Renal cortical epithelial cell (primary cell): Measurements from ENCODE around the gene PPP1R14B. TPM values are rescaled to one million over a fixed set of nuclear protein-coding genes. Genes with fewer than 3 reads are reported as not detected.

Source experiments
- DNase-seq: peaks from one replicate; pipeline ENCODE4 v3.0.0-alpha.2; 2011; ENCODE audit warnings: low read depth
- total RNA-seq: library from RNA; depleted of rRNA; stranded (reverse); fragments of >200 nt; gene quantifications from 2 replicates; pipeline ENCODE4 v1.2.3, GENCODE V29; 2014

PPP1R14B gene
- total RNA-seq, 1 donor from 2014 or later, result 131 TPM

DNA sequence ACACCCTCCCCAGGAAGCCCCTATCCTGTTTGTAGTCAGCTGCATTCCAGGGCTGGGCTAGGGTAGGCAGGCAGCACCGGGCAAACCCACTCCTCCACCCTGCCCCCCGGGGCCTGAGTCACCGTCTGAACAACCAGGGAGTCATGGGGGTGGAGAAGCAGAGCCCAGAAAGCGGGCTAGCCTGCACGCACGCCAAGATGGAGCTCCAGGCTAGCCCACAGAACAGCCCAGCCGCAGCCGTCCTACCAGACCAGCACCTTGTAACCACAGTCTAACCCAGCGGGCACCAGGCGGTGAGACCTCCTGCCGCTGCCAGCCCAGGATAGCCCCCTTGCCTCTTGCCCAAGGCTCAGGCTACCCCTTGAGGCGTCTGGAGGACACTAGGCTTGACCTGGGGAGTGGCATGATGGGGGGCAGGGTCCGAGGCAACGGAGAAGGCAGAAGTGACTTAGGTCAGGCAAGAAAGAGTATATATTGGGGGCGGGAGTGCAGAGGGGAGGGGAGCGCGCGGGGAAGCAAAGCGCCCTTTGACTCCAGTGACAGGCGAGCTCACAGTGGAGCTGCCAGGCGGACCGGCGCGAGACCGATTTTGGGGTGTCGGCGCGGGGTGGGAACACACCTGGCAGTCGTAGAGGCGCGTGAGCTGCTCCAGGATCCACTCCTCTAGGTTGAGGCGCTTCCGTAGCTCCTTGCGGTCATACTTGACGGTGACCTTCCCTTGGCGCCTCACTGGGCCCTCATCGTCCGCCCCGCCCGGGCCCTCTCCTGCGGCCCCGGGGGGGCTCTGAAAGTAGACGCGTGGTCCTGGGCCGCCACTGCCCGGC lies 734 bp downstream of the PPP1R14B start:
- DNase-seq, result peak; percentile 85

DNA sequence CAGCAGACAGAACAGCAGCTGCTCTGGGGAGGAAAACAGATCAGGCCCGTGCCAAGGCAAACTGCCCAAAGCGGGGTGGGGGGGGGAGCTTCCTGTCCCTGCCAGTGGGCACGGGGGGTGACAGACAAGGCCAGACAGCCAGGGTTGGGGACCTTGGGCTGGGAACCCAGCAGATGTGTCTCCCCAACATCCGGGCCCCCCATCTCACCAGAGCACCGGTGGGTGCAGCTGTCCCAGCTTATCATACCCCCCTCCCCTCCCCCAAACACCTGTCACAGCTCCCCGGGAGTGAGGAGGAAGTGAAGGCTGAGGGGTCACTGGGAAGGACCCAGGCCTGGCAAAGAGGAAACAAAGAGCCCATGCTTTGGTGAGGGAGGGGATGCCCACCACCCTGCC lies 1.3 kb downstream of the PPP1R14B start:
- no peak for DNase-seq

DNA sequence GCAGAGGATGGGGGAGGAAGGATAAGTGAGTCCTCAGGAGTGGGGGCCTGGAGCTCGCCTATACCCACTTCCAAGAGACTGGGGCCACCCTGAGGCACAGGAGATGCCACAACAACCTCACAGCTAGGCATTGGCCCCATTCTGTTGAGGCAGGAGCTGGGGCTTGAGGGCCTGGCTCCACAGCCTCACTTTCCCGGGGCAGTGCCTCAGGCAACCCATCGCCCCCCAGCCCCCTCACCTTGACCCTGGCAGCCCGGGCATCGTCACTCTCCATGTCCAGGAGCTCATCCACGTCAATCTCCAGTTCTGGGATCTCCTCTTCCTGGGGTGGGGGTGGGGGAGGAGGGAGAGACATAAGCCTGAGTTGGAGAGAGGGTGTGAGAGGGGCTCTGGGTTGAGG lies 1.8 kb downstream of the PPP1R14B start:
- DNase-seq, result no peak

DNA sequence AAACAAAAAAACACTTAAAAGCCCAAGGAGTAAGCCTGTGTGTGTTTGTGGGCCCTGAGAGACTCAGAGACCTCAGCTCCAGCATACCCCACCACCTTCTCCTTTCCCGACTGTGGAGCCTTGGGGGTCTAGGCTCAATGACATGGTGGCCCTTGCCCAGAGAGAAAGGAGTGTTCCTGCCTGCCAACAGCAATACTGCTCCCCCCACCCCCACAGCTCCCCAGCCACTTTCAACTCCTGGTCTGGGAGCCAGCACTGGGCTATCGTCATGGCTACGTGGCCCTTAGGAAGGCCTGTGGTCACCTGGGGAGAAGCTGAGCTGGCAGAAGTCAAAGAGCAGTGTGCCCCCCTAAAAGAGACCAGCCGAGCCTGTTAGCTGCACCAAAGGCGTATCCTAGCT lies 2.6 kb downstream of the PPP1R14B start:
- DNase-seq, result no peak

DNA sequence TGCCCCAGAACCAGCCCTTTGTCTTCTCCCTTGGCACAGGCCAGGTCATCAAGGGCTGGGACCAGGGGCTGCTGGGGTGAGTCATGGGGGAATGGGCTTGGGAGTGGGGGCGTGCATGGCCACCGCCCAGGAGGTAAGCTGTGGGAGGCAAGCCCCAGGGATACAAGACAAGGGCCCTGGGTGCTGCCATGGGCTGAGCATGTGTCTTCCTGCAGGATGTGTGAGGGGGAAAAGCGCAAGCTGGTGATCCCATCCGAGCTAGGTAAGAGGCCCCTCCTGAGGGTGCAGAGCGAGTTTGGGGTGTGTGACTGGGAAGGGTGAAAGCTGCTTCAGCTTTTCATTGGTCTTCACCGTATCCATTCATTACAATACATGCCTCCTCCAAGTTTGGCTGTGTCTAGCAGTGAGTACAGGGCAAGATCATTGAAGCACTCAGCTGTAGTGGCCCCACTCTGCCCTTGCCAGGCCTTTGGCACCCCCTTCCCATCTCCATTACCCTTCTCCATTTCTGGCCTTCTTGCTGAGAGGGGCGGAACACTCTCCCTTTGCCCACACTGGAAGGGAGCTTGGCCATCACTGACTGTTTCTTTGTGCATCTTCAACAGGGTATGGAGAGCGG lies 3.4 kb downstream of the PPP1R14B start:
- DNase-seq, result no peak

DNA sequence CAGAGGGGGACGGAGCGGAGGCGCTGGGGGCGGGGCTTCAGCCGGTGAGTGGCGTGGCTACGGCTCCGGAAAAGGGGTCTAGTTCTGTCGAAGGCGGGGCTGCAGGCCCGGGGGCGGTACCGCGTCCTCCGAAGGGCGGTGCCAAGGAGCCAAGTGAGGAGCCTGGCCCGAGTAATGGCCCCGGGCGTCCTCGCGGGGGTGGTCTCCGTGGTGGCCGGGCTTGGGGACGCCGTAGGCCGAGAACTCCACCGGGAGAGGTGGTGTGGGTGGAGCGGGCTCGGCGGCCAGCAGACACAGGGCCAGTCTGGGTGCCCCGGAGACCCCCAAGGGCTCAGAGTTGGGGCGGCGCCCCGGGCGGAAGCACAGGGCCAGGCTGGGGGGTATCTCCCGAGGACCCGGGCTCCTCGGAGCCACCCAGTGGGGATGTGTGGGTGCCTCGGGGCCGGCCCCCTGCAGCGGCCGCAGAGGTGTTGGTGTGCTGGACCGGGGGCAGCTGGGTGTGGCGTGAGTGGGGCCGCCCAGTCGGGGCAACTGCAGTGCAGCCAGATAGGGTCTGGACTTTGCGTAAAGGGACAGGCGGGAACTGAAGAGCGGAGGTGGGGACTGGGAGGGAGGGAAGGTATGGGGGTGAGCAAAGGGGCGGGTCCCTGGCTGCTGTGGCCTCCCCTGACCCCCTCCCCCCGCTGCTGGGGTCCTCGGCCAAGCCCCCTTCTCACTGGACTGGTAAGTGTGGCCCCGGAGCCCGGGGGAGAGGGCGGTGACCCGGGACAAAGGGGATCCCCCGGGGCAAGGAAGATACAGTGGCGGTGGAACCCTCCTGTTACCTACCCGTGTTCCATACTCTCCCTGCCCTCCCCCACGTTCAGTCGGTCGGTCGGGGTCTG lies 5.0 kb downstream of the PPP1R14B start:
- DNase-seq, result no peak

DNA sequence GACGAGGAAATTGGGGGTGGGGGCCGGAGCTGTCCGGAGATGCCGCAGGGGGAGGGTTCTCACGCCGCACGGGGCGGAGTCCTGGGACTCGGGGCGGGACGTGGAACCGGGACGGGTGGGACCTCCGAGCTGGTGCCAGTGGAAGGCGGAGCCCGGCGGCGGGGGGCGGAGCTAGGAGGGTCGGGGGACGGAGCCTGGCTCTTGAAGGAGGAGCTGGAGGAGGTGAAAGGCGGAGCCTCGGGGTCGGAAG lies 5.6 kb downstream of the PPP1R14B start:
- DNase-seq, result peak; percentile 92

DNA sequence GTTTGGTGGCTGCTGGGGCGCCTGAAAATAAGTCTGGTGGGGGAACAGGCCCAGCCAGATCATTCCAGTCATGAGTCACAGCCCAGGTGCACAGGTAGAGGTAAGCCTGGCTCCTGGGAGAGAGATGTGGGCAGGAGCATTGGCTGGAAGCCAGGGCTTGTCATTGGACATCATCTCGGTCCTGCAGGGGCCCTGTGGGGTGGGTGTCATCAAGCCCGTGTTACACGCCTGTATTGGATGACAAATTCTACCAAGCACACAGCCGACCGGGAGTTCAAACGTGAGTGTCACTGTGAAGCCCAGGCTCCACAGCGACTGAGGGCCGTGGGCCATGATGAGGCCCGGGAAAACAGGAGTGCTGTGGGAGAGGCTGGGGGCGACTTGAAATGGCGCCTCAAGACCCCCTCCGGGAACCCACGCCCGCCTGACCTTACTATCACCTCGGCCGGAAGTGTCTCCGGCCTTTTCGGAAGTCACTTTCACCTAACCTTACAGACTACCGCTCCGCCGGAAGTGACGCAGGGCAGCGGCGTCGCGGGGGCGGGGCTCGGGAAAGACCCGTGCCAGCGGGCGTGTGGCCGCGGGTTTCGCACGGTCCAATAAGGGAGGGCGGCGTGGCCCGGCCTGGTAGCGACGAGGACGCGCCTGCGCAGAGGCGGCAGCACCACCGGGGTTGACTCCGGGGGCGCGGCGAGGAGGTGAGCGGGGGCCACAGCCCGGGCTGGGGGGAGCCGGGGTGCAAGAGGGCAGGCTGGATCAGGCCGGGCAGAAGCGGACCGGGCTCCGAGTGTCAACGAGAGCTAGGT lies 6.1 kb downstream of the PPP1R14B start, which contains the start of gene FKBP2:
Gene FKBP2 (plus strand): TSS at position 661 of the 806 bp plus-strand sequence. CDS start 1,293 bp downstream, outside the sequence.
- DNase-seq, result peak; percentile 86

DNA sequence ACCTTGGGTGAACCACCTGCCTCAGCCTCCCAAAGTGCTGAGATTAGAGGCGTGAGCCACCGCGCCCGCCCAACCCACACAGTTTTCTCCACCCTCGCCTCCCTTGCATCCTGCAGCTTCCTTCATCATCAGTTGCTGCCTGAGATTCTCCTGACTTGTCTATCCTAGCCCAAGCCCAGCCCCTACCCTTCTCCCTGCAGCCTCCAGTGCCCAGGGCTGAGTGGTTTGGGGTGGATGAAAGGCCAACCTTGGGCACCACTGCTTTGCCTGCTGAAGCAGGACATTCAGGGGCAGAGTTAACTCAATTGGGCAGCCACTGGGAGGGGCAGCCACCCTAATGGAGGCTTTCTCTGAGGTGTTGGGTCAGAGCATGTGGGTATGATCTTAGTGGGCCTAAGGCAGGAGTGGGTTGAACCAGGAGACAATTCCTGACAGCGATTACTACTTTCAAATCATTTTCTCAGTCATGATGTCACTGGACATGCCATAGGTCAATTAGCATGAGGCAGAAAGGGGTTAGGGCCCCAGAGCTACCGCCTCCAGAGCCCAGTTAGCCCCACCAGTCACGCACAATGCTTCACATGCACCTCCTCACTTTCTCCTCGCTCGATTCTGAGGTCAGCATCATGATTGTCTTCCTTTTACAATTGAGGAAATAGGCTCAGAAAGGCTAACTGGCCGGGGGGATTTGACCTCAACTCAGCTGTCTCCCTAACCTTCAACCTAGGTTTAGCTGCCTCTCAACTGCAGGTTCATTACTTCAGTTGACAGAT lies 6.9 kb downstream of the PPP1R14B start:
- no peak for DNase-seq

DNA sequence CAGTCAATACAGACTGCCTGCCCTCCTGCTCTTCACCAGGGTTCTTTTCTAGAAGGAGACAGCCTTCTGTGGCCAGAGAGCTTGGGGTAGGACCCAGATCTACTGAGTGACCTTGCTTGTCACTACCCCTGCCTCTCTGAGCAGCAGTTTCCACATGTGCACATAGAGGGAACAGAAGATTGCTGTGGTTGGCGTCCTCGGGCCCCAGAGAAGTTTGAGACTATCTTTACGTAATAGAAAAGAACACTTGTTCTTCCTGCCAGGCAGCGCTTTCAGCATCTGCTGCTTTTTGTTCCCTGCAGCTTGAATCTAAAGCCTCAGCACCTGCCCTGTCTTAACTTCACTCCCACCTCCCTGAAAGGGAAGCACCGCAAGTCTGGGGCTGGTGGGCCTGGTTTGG lies 7.7 kb downstream of the PPP1R14B start:
- DNase-seq, result no peak

DNA sequence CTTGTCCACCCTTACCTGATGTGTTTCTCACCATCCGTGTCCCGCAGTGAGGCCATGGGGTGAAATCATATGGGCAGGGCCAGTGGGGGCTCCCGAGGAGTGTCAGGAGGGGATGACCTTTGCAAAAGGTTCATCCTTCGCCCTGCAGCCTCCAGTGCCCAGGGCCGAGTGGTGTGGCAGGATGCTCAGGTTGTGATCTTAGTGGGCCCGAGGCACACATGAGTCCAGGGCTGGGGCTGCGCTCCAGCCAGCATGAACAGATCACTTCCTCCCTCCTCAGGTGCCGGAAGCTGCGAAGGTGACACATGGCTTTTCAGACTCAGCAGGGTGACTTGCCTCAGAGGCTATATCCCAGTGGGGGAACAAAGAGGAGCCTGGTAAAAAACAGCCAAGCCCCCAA lies 8.7 kb downstream of the PPP1R14B start:
- no peak for DNase-seq

DNA sequence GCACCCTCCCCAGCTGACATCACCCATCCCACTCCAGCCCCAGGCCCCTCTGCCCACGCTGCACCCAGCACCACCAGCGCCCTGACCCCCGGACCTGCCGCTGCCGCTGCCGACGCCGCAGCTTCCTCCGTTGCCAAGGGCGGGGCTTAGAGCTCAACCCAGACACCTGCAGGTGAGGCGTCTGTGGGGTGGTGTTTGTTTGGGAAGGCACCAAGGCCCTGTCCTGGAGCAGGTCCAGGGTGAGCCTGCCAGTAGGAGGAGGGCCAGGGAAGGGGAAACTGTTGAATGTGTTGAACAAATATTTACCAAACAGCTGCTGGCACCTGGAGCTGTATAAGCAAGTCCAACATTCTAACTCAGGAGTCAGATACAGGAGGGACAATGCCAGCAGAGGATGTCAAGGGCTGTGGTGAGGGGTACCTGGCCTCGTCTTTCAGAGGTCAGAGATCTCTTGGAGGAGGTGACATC lies 9.2 kb downstream of the PPP1R14B start:
- no peak for DNase-seq

DNA sequence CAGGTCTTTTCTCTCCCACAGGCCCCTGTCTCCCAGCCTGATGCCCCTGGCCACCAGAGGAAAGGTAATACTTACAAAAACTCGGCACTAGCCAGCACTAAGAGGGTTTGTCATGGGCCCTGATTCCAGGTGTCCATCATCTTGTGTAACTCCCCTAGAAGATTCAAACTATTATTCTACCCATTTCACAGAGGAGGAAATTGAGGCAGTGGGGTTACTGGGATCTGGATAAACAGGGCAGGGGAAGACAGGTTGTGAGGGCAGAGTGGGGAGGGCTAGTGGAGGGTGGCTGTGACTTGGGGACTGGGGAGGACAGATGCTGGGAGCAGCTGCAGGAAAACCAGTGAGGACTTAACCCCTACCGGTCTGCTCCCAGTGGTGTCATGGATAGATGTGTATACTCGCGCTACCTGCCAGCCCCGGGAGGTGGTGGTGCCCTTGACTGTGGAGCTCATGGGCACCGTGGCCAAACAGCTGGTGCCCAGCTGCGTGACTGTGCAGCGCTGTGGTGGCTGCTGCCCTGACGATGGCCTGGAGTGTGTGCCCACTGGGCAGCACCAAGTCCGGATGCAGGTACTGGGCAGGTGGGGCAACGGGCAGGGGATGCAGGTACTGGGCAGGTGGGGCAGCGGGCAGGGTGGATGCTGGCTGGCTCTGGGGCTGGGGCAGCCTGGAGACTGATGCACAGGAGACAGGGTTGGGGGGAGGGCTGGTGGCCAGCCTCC lies 11.1 kb downstream of the PPP1R14B start:
- DNase-seq, result no peak

DNA sequence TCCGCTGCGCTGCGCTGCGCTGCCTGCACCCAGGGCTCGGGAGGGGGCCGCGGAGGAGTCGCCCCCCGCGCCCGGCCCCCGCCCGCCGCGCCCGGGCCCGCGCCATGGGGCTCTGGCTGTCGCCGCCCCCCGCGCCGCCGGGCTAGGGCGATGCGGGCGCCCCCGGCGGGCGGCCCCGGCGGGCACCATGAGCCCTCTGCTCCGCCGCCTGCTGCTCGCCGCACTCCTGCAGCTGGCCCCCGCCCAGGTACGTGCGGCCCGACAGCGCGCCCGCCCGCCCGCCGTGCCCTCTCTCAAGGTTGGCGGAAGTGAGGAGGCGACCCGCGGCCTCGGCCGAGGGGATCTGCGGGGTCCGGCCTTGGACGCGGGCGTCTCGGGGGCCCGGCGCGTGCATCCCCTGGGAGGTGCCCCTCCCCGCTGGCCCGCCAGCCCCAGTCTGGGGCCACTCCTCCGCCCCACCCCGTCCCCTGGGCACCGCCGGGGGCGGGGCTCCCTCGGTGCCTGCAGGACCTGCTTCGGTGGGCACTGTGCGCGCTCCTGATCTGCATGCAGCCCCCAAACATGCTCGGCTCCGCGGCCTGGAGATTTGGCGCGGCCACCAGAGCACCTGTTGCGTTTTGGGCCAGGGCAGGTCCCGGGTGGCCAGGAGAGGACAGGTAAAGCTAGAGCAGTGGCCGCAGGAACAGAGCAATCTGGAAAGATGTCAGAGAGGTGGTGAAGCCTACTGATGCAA lies 11.9 kb downstream of the PPP1R14B start:
- no peak for DNase-seq

DNA sequence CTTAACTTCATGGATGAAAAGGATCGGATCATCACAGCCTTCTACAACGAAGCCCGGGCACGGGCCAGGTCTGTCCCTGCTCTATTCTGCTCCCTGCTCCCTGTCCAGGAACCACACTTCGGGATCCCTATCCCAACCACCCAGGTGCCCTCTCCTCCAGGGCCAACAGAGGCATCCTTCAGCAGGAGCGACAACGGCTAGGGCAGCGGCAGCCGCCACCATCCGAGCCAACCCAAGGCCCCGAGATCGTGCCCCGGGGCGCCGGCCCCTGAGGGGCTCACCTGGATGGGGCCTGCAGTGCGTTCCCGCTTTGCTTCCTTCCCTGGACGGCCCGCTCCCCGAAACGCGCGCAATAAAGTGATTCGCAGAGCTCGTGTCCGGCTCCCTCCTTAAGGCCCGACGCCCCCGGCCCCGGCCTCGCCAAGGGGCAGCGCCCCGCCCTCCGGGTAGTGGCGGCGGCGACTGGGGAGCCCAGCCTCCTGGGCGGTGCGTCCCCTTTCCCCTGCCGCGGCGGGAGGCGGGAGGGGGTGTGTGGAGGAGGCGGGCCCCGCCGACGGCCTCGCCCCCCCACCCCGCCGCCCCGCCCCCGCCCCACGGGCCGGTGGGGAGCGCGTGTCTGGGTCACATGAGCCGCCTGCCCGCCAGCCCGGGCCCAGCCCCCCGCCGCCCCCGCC lies 12.7 kb downstream of the PPP1R14B start, which contains the start of gene VEGFB:
Gene VEGFB (plus strand): TSS at position 672 of the 674 bp plus-strand sequence. CDS start 250 bp downstream, outside the sequence.
- DNase-seq, result no peak

DNA sequence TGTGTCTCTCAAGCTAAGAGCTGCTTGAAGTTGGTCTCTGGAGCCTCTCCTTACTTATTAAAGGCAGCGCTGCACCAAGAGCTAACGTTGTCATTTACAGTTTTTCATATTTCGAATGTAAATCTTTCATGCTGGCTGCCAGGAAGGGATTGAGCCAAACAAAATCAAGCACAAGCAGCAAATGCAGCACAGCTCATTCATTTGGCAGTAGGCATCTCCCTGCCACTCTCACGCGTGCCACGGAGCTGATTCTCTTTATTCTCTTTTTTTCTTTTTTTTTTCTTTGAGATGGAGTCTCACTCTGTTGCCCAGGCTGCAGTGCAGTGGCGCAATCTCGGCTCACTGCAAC lies 13.8 kb downstream of the PPP1R14B start:
- DNase-seq, result no peak

DNA sequence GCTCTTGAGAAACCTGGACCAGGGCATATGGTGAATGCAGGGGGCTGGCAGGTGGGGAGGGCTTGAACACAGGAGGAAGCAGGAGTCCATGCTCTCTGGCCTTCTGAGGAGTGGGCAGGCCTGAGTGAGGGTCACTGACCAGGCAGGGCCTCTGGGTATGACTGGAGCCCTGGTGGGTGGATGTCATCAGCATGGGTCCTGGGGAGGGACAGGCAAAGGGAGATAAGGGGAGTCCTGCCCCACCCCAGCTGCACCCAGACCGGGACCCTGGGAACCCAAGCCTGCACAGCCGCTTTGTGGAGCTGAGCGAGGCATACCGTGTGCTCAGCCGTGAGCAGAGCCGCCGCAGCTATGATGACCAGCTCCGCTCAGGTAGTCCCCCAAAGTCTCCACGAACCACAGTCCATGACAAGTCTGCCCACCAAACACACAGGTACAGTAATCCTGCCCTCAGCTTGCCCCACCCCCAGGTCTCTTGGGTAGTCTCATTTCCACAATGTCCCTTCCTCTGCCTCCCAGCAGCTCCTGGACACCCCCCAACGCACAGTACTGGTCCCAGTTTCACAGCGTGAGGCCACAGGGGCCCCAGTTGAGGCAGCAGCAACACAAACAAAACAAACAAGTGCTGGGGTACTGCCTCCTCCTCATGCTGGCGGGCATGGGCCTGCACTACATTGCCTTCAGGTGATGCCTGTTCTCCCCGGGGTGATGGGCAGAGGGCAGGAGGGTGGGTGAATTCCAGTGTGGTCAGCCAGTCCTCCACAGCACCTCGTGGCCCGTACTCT lies 14.4 kb downstream of the PPP1R14B start:
- DNase-seq, result no peak

DNA sequence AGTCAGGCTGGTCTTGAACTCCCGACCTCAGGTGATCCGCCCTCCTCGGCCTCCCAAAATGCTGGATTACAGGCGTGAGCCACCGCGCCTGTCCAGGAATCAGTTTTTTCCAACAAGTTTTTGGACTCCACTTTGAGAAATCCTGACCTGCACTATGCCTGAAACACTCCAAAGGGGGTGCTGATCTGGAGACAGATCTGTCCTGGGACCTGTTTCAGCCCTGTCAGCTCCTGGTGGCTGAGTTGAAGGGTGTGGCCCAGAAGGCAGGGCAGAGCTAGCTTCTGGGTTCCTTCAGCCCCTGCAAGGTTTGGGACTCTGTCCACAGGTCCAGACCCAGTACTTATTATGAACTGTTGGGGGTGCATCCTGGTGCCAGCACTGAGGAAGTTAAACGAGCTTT lies 15.2 kb downstream of the PPP1R14B start:
- no peak for DNase-seq
